ENCODE measurements around the gene DECR2.

Gene DECR2

DNA sequence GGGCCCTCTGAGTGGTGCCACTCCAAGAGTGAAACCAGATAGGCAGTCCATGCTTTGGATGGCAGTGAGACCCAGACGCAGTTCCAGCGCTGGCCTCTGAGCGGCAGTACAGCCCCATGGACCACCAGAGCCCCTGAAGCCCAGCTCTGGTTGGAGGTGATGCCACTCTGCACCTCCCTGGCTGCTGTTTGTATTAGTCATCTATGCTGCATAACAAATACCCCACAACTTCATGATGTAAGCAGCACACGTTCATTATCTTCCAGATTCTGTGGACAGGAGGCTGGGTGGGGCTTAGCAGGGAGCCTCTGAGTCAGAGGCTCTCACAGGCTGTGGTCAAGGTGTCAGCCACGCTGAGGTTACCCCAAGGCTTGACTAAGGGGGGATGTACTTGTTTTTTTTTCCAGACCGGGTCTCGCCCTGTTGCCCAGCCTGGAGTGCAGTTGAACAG, 9.8 kb upstream of the DECR2 start (continued):
- TF ChIP-seq ZNF341 (tag by site-specific recombination; IDR thresholded peaks at IDR 0.05; ENCODE audit: low read depth), result peak; percentile 65
- TF ChIP-seq ZNF571 (tag by site-specific recombination; IDR thresholded peaks at IDR 0.05), result no peak
- no peak for TF ChIP-seq KLF16 (tag by site-specific recombination; IDR thresholded peaks at IDR 0.05)
- TF ChIP-seq, protein P1, sequence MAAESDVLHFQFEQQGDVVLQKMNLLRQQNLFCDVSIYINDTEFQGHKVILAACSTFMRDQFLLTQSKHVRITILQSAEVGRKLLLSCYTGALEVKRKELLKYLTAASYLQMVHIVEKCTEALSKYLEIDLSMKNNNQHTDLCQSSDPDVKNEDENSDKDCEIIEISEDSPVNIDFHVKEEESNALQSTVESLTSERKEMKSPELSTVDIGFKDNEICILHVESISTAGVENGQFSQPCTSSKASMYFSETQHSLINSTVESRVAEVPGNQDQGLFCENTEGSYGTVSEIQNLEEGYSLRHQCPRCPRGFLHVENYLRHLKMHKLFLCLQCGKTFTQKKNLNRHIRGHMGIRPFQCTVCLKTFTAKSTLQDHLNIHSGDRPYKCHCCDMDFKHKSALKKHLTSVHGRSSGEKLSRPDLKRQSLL (tag by site-specific recombination; IDR thresholded peaks at IDR 0.05), result no peak
- TF ChIP-seq ZNF621 (tag by site-specific recombination; IDR thresholded peaks at IDR 0.05), result no peak
- no peak for TF ChIP-seq ZNF548 (tag by site-specific recombination; IDR thresholded peaks at IDR 0.05)
- TF ChIP-seq, protein P2, sequence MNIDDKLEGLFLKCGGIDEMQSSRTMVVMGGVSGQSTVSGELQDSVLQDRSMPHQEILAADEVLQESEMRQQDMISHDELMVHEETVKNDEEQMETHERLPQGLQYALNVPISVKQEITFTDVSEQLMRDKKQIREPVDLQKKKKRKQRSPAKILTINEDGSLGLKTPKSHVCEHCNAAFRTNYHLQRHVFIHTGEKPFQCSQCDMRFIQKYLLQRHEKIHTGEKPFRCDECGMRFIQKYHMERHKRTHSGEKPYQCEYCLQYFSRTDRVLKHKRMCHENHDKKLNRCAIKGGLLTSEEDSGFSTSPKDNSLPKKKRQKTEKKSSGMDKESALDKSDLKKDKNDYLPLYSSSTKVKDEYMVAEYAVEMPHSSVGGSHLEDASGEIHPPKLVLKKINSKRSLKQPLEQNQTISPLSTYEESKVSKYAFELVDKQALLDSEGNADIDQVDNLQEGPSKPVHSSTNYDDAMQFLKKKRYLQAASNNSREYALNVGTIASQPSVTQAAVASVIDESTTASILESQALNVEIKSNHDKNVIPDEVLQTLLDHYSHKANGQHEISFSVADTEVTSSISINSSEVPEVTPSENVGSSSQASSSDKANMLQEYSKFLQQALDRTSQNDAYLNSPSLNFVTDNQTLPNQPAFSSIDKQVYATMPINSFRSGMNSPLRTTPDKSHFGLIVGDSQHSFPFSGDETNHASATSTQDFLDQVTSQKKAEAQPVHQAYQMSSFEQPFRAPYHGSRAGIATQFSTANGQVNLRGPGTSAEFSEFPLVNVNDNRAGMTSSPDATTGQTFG (tag by site-specific recombination; IDR thresholded peaks at IDR 0.05; ENCODE audit: borderline replicate concordance), result no peak
- TF ChIP-seq, protein P3, sequence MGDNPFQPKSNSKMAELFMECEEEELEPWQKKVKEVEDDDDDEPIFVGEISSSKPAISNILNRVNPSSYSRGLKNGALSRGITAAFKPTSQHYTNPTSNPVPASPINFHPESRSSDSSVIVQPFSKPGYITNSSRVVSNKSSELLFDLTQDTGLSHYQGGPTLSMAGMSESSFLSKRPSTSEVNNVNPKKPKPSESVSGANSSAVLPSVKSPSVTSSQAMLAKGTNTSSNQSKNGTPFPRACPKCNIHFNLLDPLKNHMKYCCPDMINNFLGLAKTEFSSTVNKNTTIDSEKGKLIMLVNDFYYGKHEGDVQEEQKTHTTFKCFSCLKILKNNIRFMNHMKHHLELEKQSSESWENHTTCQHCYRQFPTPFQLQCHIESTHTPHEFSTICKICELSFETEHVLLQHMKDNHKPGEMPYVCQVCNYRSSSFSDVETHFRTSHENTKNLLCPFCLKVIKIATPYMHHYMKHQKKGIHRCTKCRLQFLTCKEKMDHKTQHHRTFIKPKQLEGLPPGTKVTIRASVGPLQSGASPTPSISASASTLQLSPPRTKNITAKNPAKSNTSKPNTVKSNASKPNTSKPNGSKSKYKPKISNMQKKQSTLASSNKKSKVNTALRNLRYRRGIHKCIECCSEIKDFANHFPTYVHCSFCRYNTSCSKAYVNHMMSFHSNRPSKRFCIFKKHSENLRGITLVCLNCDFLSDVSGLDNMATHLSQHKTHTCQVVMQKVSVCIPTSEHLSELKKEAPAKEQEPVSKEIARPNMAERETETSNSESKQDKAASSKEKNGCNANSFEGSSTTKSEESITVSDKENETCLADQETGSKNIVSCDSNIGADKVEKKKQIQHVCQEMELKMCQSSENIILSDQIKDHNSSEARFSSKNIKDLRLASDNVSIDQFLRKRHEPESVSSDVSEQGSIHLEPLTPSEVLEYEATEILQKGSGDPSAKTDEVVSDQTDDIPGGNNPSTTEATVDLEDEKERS (tag by site-specific recombination; IDR thresholded peaks at IDR 0.05), result no peak; the same call in none of the 2 replicates
- TF ChIP-seq ZNF610 (tag by site-specific recombination; IDR thresholded peaks at IDR 0.05; ENCODE audit: borderline replicate concordance), result peak; percentile 28; the same call in 1 of the 2 replicates
- TF ChIP-seq ZNF423 (tag by site-specific recombination; IDR thresholded peaks at IDR 0.05), result no peak
- TF ChIP-seq AEBP2 (tag by site-specific recombination; IDR thresholded peaks at IDR 0.05; ENCODE audit: borderline replicate concordance), result no peak
- TF ChIP-seq FEZF1 (tag by site-specific recombination; IDR thresholded peaks at IDR 0.05), result no peak
- no peak for TF ChIP-seq ZNF302 (tag by site-specific recombination; IDR thresholded peaks at IDR 0.05; ENCODE audit: low read depth)
- no peak for TF ChIP-seq ZNF677 (tag by site-specific recombination; IDR thresholded peaks at IDR 0.05)
- TF ChIP-seq ZSCAN30 (tag by site-specific recombination; IDR thresholded peaks at IDR 0.05), result no peak; the same call in 1 of the 2 replicates
- TF ChIP-seq SP7 (tag by site-specific recombination; IDR thresholded peaks at IDR 0.05), result peak; percentile 52; the same call in 1 of the 2 replicates
- no peak for TF ChIP-seq SP2 (tag by site-specific recombination; IDR thresholded peaks at IDR 0.05)
- TF ChIP-seq, protein P4, sequence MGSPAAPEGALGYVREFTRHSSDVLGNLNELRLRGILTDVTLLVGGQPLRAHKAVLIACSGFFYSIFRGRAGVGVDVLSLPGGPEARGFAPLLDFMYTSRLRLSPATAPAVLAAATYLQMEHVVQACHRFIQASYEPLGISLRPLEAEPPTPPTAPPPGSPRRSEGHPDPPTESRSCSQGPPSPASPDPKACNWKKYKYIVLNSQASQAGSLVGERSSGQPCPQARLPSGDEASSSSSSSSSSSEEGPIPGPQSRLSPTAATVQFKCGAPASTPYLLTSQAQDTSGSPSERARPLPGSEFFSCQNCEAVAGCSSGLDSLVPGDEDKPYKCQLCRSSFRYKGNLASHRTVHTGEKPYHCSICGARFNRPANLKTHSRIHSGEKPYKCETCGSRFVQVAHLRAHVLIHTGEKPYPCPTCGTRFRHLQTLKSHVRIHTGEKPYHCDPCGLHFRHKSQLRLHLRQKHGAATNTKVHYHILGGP (tag by site-specific recombination; IDR thresholded peaks at IDR 0.05), result no peak
- TF ChIP-seq KLF10 (tag by site-specific recombination; IDR thresholded peaks at IDR 0.05), result peak; percentile 17; the same call in 1 of the 2 replicates
- no peak for TF ChIP-seq ZNF707 (tag by site-specific recombination; IDR thresholded peaks at IDR 0.05)
- no peak for TF ChIP-seq ZNF433 (tag by site-specific recombination; IDR thresholded peaks at IDR 0.05; ENCODE audit: low read depth)
- 0 out of 2 replicates have a peak, but pooled peaks have one; percentile 13 for TF ChIP-seq GFI1B (tag by site-specific recombination; IDR thresholded peaks at IDR 0.05)
- TF ChIP-seq, protein P5, sequence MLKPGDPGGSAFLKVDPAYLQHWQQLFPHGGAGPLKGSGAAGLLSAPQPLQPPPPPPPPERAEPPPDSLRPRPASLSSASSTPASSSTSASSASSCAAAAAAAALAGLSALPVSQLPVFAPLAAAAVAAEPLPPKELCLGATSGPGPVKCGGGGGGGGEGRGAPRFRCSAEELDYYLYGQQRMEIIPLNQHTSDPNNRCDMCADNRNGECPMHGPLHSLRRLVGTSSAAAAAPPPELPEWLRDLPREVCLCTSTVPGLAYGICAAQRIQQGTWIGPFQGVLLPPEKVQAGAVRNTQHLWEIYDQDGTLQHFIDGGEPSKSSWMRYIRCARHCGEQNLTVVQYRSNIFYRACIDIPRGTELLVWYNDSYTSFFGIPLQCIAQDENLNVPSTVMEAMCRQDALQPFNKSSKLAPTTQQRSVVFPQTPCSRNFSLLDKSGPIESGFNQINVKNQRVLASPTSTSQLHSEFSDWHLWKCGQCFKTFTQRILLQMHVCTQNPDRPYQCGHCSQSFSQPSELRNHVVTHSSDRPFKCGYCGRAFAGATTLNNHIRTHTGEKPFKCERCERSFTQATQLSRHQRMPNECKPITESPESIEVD (tag by site-specific recombination; IDR thresholded peaks at IDR 0.05), result no peak
